NCI-H2171 (cell line): ENCODE data around the gene DUXB.
A peak's percentile ranks its signal among the peaks of the same experiment; 100 is the strongest.

ENCODE experiments used
- DNase-seq: peaks from one replicate; lab custom pipeline; 2025; lab: John Stamatoyannopoulos, UW

Gene DUXB

GRCh38 chr16:75660321-75660720 is 40.9 kb downstream of the DUXB start:
- DNase-seq = no peak

DNA sequence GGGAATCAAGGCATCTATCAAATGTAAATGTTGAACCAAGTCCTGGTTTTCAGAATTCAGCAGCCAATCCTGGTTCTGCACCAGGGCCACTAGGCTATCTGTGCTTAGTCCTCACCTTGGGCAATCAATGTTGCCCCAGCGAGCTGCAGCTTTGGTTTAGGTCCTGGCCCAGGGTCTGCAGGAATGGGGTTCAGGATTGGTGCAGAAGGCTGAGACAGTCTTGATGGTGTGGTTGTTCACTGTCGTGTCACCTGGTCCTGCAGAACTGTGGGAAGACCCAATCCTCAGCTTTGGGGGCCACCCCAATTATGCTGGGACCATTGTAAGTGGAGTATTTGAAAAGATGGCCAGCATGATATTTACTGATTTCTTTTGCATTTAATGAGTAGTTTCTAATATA is 43.1 kb downstream of the DUXB start:
- DNase-seq = no peak

- DNase-seq = peak; percentile 36
Observed at GRCh38 chr16:75653922-75654321, 47.3 kb downstream of the DUXB start.

- peak; percentile 66 for DNase-seq
Observed at GRCh38 chr16:75648265-75649076, 52.8 kb downstream of the DUXB start.

DNA sequence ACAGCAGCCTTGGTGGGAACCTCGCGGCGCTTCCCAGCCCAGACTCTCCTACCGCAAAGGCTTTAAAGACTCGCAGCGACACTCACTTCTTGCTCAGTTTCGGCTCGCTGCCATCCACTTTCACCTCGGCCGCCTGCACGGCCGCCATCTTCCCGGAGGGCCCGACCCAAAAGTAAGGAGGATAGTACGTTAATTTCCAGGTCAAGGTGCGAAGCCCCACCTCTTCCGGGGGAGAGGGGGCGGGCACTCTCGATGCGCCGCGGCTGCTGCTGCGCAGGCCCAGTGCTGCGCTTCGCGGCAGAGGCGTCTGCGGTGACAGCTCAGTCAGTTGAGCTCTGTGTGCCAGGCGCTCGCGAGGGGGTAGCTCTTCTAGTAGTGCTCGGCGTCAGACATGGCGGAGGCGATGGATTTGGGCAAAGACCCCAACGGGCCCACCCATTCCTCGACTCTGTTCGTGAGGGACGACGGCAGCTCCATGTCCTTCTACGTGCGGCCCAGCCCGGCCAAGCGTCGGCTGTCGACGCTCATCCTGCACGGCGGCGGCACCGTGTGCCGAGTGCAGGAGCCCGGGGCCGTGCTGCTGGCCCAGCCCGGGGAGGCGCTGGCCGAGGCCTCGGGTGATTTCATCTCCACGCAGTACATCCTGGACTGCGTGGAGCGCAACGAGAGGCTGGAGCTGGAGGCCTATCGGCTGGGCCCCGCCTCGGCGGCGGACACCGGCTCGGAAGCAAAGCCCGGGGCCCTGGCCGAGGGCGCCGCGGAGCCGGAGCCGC is 53.6 kb downstream of the DUXB start, which contains the start of the genes KARS1 and TERF2IP:
Gene KARS1, minus strand, starts transcription at position 174 of the 773 bp plus-strand sequence. Its CDS starts 26 bp downstream, at position 148.
Gene TERF2IP, plus strand, starts transcription at position 282 of the 773 bp plus-strand sequence. Its CDS starts 110 bp downstream, at position 392.
- peak; percentile 92 for DNase-seq

DNA sequence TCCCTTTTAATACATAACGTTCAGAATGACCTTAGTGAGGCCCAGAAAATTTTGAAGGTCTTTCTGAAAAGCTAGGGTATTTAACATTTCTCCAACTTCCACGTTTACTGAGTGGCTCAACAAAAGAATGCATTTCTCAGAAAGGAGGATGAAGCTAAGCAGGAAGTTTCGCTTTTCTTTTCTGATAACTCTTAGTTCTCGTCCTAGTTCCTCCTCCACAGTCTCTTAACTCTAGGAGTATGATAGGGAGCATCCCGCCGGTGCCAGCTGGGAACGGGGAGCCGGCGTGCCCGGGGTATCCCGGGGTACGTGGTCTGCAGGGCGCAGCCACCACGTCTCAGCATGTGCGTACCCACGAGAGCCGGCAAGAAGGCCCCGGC is 54.2 kb downstream of the DUXB start:
- DNase-seq = no peak

DNA sequence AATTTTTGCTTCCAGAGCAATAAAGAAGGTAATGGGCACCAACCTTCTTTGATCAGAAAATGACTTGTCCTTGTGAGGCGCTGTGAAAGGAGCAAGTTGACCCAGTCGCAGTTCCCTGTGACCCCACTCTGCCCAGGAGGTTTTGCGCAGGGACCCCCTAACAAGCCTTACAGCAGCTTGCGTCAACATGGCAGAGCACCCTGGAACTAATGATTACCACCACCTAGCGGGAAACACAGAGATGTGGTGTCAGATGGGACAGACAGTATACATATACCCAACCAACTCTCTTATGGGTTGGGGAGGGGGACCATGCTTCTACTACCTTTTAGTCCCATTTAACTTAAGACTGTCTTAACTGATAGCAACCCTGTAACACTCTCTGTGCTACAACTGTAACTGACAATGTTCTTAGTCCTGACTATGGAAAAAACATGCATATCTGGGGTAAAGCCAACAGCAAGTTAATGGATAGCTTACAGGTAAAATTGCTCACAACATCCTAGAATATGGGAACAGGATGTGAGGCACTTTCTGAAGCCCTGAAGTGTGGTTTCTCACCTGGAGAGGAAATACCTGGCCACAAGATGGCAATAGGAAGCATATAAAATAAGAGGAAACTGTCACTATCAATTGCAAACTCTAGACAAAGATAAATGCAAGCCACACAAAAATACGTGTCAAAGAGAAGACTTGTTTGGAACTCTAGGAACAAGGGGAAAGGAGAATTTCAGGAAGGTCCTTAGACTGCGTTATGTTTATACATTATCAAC is 56.8 kb downstream of the DUXB start:
- no peak for DNase-seq
